H1 (cell line): Measurements from ENCODE around the gene SPRR2B. TPM values are rescaled to one million over a fixed set of nuclear protein-coding genes. Genes with fewer than 3 reads are reported as not detected.

Experiments
- ASH2L ChIP-seq: fragments of 200-600, 300-600 bp; sonication (generic); IDR thresholded peaks from one replicate; pipeline ENCODE4 v1.7.1; 2017; ENCODE audit warnings: low read length
- RNF2 ChIP-seq: fragments of 200-900, 300-1000 bp; sonication (generic); IDR thresholded peaks from 2 replicates; pipeline ENCODE4 v1.7.1; 2016; ENCODE audit warnings: borderline replicate concordance, low read depth, mild to moderate bottlenecking, antibody characterized with exemption, low read length; ENCODE audit not compliant: poor library complexity, severe bottlenecking; ENCODE audit errors: missing control alignments
- polyA plus RNA-seq, 7 experiments: library from polyadenylated mRNA; depleted of rRNA in 3 of 7; stranded (reverse) in 5 of 7; unstranded in 2 of 7; fragments of >200 nt in 5 of 7; fragments of 200-250 nt in 2 of 7; gene quantifications; 1 replicate in 5 of 7; 2 replicates in 1 of 7; 4 replicates in 1 of 7; pipeline versions ENCODE4 v1.2.1 to v1.2.3, GENCODE V29; 2011 to 2013; ENCODE audit warnings: missing spikeins in 2 of 7, mixed read lengths in 2 of 7
- total RNA-seq: library from RNA; stranded (reverse); fragmentation: NEBNext Ultra II Directional; extraction: Animal tissue kit (Norgen Biotek cat#: 25700); gene quantifications from 2 replicates; pipeline ENCODE4 v1.2.1, GENCODE V29; 2021

SPRR2B gene
- total and polyA plus RNA-seq, 2 of the 8 experiments (the other 6 are each of a cell fraction or from before 2014, with no cell fraction given), result not detected

DNA sequence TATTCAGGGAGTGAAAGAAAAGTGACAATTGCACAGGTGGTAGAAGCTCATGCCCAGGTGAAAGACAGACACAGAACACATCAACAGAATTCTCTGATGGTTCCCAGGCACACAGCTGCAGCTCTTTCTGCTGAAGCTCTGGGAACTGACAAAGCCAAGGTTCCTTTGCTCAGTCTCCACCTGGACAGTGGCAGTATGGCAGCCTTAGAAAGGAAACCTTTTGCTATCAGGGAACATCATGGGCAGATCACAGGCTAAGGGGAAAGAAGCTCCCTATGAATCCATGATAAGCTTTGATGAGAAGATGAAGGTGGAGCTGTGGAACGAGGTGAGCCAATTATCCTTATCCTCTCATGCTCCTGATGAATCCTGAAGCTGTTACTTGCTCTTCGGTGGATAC lies 1.2 kb downstream of the SPRR2B start (continued):
- TF ChIP-seq RNF2, result no peak
- no peak for TF ChIP-seq ASH2L
